Measurements from ENCODE around the gene RALB. TPM values are rescaled to one million over a fixed set of nuclear protein-coding genes. Genes with fewer than 3 reads are reported as not detected.
A peak's percentile ranks its signal among the peaks of the same experiment; 100 is the strongest.

RALB gene
- total RNA-seq, 2 experiments from 2014 or later: 3.1 to 3.6 TPM

GRCh38 chr2:120312076-120312475 lies 59.4 kb downstream of the RALB start:
- H3K4me3 ChIP-seq (ENCODE audit: low read length): no peak overlapping the region
- DNase-seq (no peak), ATAC-seq (ENCODE audit: poor library complexity) (no peak)
- H3K36me3 ChIP-seq (ENCODE audit: insufficient read depth, low read length): no peaks in the 10 kb centered on the region
- CTCF ChIA-PET: interaction anchor here (1.1 to 1.7 kb wide), 3 partner anchors 26 to 202 kb away, joined by 3 to 9 read pairs (median 4); no protein-coding TSS in a partner anchor
- Mint-ChIP-seq H3K9me3 (no peaks in the 10 kb centered on the region), H3K4me3 (no peak overlapping the region), H3K27me3 (no peaks in the 10 kb centered on the region), H3K27ac (no peak overlapping the region), H3K4me1 (ENCODE audit: low read depth) (peaks cover 29% of the 10 kb centered on the region), H3K36me3 (ENCODE audit: low read depth) (no peaks in the 10 kb centered on the region)
- TF ChIP-seq CTCF (IDR thresholded peaks at IDR 0.05): no peak
- no peak overlapping the region for H3K27ac ChIP-seq (ENCODE audit: low read depth in 1 of 2, low read length in 2 of 2)
- H3K4me1 ChIP-seq (ENCODE audit: insufficient read depth, low read length): peaks cover 26% of the 10 kb centered on the region
- H3K27me3 ChIP-seq (ENCODE audit: control insufficient read depth in 1 of 2, insufficient read depth in 2 of 2, low read length in 2 of 2): no peaks in the 10 kb centered on the region
- intact Hi-C loops (cut with DNase I, micrococcal nuclease): loop anchor here (2.0 to 10.0 kb wide), 7 partner anchors 83 to 667 kb away; partner anchors contain the start of gene PTPN4 (in 2 of the 2)
- POLR2A ChIA-PET: interaction anchor here (0.6 to 2.6 kb wide), 3 partner anchors 80 to 203 kb away, joined by 3 to 12 read pairs (median 11); no protein-coding TSS in a partner anchor
- no peaks in the 10 kb centered on the region for H3K9me3 ChIP-seq (ENCODE audit: control insufficient read depth in 1 of 2, insufficient read depth in 1 of 2, low read length in 2 of 2)

GRCh38 chr2:120312860-120313694 lies 60.4 kb downstream of the RALB start:
- Histone ChIP-seq H3K4me1 (ENCODE audit: insufficient read depth, low read length) (peaks cover 26% of the 10 kb centered on the region), H3K4me3 (ENCODE audit: low read length) (peak overlapping the region; percentile 52), H3K9me3 (ENCODE audit: control insufficient read depth in 1 of 2, insufficient read depth in 1 of 2, low read length in 2 of 2) (no peaks in the 10 kb centered on the region), H3K36me3 (ENCODE audit: insufficient read depth, low read length) (no peaks in the 10 kb centered on the region), H3K27ac (ENCODE audit: low read depth in 1 of 2, low read length in 2 of 2) (no peak overlapping the region), H3K27me3 (ENCODE audit: control insufficient read depth in 1 of 2, insufficient read depth in 2 of 2, low read length in 2 of 2) (no peaks in the 10 kb centered on the region)
- ChIA-PET POLR2A (interaction anchor here (0.7 to 2.6 kb wide), 9 partner anchors 56 to 610 kb away, joined by 3 to 12 read pairs (median 5); partner anchors contain the start of genes PTPN4, RALB and TMEM185B), CTCF (interaction anchor here (0.9 to 1.7 kb wide), 11 partner anchors 27 to 672 kb away, joined by 3 to 9 read pairs (median 4); partner anchors contain the start of genes RALB and TMEM185B)
- H3K36me3 Mint-ChIP-seq (ENCODE audit: low read depth): no peaks in the 10 kb centered on the region
- H3K4me1 Mint-ChIP-seq (ENCODE audit: low read depth): peaks cover 29% of the 10 kb centered on the region
- no peaks in the 10 kb centered on the region for H3K9me3 Mint-ChIP-seq
- H3K27me3 Mint-ChIP-seq: no peaks in the 10 kb centered on the region
- peak; percentile 90 for TF ChIP-seq CTCF (IDR thresholded peaks at IDR 0.05)
- ATAC-seq (ENCODE audit: poor library complexity) (peak; percentile 78), DNase-seq (peak; percentile 60 to 84 (median 68))
- peak overlapping the region; percentile 74 for H3K4me3 Mint-ChIP-seq
- H3K27ac Mint-ChIP-seq: peak overlapping the region; percentile 66
- intact Hi-C loops (cut with DNase I, micrococcal nuclease): loop anchor here (1.0 to 10.0 kb wide), 10 partner anchors 84 to 672 kb away; partner anchors contain the start of gene PTPN4 (in 2 of the 2)

- Mint-ChIP-seq H3K27ac (peak overlapping the region; percentile 73), H3K36me3 (ENCODE audit: low read depth) (no peaks in the 10 kb centered on the region), H3K27me3 (no peaks in the 10 kb centered on the region), H3K4me3 (peak overlapping the region; percentile 74), H3K9me3 (no peaks in the 10 kb centered on the region), H3K4me1 (ENCODE audit: low read depth) (peaks cover 29% of the 10 kb centered on the region)
- ChIA-PET POLR2A (interaction anchor here (0.7 to 2.6 kb wide), 10 partner anchors 56 to 611 kb away, joined by 3 to 12 read pairs (median 8); partner anchors contain the start of genes PTPN4, RALB and TMEM185B), CTCF (interaction anchor here (0.9 to 1.5 kb wide), 9 partner anchors 28 to 673 kb away, joined by 3 to 5 read pairs (median 3); partner anchors contain the start of genes RALB and TMEM185B)
- intact Hi-C loops (cut with DNase I, micrococcal nuclease): loop anchor here (1.0 to 10.0 kb wide), 10 partner anchors 85 to 673 kb away; partner anchors contain the start of gene PTPN4 (in 2 of the 2)
- H3K36me3 ChIP-seq (ENCODE audit: insufficient read depth, low read length): no peaks in the 10 kb centered on the region
- DNase-seq: no peak
- no peaks in the 10 kb centered on the region for H3K9me3 ChIP-seq (ENCODE audit: control insufficient read depth in 1 of 2, insufficient read depth in 1 of 2, low read length in 2 of 2)
- peaks cover 26% of the 10 kb centered on the region for H3K4me1 ChIP-seq (ENCODE audit: insufficient read depth, low read length)
- peak overlapping the region; percentile 52 for H3K4me3 ChIP-seq (ENCODE audit: low read length)
- H3K27ac ChIP-seq (ENCODE audit: low read depth in 1 of 2, low read length in 2 of 2): no peak overlapping the region
- H3K27me3 ChIP-seq (ENCODE audit: control insufficient read depth in 1 of 2, insufficient read depth in 2 of 2, low read length in 2 of 2): no peaks in the 10 kb centered on the region
- no peak for TF ChIP-seq CTCF (IDR thresholded peaks at IDR 0.05)
- no peak for ATAC-seq (ENCODE audit: poor library complexity)
These were observed 61.3 kb downstream of the RALB start for GRCh38 chr2:120313695-120314615.

Data from CD4-positive, alpha-beta T cell (primary cell).